Fibroblast of lung (primary cell): Measurements from ENCODE around the gene KLHL29.

Source experiments
- EZH2 ChIP-seq: IDR thresholded peaks from 2 replicates; pipeline ENCODE4 v1.5.1; 2012; ENCODE audit warnings: low read length, control low read depth, mild to moderate bottlenecking; ENCODE audit errors: missing control alignments
- TF ChIP-seq, protein P1 (sequence below), 2 donors: IDR thresholded peaks in 1 of 2; conservative IDR thresholded peaks in 1 of 2; 1 replicate in 1 of 2; 2 replicates in 1 of 2; pipeline ENCODE4 v1.5.1; 2011 to 2012; ENCODE audit warnings: low read length in 2 of 2, control low read depth in 1 of 2, inconsistent platforms in 1 of 2, low read depth in 1 of 2, mild to moderate bottlenecking in 1 of 2

DNA sequence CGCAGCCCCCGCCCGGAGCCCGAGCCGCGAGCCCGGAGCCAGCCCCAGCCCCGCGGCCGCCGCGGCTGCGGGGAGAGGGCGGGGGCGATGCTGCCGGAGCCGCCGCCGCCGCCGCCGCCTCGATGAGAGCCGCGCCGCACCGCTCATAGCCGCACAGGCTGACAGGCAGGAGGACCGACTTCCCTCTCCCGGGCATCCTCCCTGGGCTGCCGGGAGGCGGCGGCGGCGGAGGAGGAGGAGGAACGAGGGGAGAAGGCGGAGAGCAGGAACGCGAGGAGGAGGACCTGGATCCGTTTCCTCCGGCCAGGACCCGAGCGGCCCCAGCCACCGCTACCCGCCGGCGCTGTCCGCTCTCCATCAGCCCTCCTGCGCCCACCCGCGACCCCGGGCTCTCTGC is 370 bp downstream of the KLHL29 start:
- TF ChIP-seq EZH2 = no peak
- TF ChIP-seq, protein P1, sequence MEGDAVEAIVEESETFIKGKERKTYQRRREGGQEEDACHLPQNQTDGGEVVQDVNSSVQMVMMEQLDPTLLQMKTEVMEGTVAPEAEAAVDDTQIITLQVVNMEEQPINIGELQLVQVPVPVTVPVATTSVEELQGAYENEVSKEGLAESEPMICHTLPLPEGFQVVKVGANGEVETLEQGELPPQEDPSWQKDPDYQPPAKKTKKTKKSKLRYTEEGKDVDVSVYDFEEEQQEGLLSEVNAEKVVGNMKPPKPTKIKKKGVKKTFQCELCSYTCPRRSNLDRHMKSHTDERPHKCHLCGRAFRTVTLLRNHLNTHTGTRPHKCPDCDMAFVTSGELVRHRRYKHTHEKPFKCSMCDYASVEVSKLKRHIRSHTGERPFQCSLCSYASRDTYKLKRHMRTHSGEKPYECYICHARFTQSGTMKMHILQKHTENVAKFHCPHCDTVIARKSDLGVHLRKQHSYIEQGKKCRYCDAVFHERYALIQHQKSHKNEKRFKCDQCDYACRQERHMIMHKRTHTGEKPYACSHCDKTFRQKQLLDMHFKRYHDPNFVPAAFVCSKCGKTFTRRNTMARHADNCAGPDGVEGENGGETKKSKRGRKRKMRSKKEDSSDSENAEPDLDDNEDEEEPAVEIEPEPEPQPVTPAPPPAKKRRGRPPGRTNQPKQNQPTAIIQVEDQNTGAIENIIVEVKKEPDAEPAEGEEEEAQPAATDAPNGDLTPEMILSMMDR (conservative IDR thresholded peaks at IDR 0.05 in 1 of 2, IDR thresholded peaks at IDR 0.05 in 1 of 2; ENCODE audit: low read depth in 1 of 2, low read length in 2 of 2) = no peak
